Peyer's patch (tissue), 4 donors: ENCODE results near the gene NCOA3. TPM values are rescaled to one million over a fixed set of nuclear protein-coding genes. Genes with fewer than 3 reads are reported as not detected.

ENCODE experiments used
- DNase-seq, 3 donors: peaks; one replicate each; pipeline ENCODE4 v3.0.0-alpha.2; 2017 to 2019
- H3K27ac ChIP-seq, 4 donors: fragments of 200-600 bp; sonication (generic); one replicate each; pipeline ENCODE4 v1.5.1; 2016 to 2019
- H3K27me3 ChIP-seq, 2 donors: fragments of 200-600 bp; sonication (generic); one replicate each; pipeline ENCODE4 v1.5.1; 2019
- H3K36me3 ChIP-seq, 3 donors: fragments of 200-600 bp; sonication (generic); one replicate each; pipeline ENCODE4 v1.5.1; 2016 to 2019
- H3K4me1 ChIP-seq, 4 donors: fragments of 200-600 bp; sonication (generic); one replicate each; pipeline ENCODE4 v1.5.1; 2016 to 2019
- H3K4me3 ChIP-seq, 4 donors: fragments of 200-600 bp; sonication (generic); 1 replicate in 3 of 4; 2 replicates in 1 of 4; pipeline ENCODE4 v1.5.1; 2016 to 2019; ENCODE audit warnings: mild to moderate bottlenecking in 1 of 4
- H3K9me3 ChIP-seq, 4 donors: fragments of 200-600 bp; sonication (generic); one replicate each; pipeline ENCODE4 v1.5.1; 2016 to 2019; ENCODE audit warnings: mild to moderate bottlenecking in 1 of 4
- CTCF ChIP-seq, 6 experiments: fragments of 450-650 bp in 4 of 6; fragments of 200-600 bp in 2 of 6; sonication (generic) in 1 of 6; IDR thresholded peaks; one replicate each; pipeline ENCODE4 v1.5.1; 2017 to 2019; ENCODE audit warnings: antibody characterized with exemption in 6 of 6, mild to moderate bottlenecking in 3 of 6, moderate library complexity in 1 of 6
- POLR2A ChIP-seq, 2 donors: fragments of 450-650 bp; IDR thresholded peaks; one replicate each; pipeline ENCODE4 v1.5.1; 2017; ENCODE audit warnings: antibody characterized with exemption in 2 of 2, mild to moderate bottlenecking in 2 of 2, moderate library complexity in 2 of 2
- total RNA-seq, 4 donors: library from RNA; depleted of rRNA; stranded (reverse); fragments of >200 nt; gene quantifications; one replicate each; pipeline ENCODE4 v1.1.0, GENCODE V29; 2016

Gene NCOA3
- total RNA-seq, 4 donors from 2014 or later, result 17.9 to 99.9 (median 26.6) TPM

GRCh38 chr20:47532002-47532401, 30.3 kb downstream of the NCOA3 start:
- Histone ChIP-seq H3K4me1 (no peaks in the 10 kb centered on the region), H3K9me3 (no peaks in the 10 kb centered on the region), H3K27me3 (no peaks in the 10 kb centered on the region), H3K36me3 (no peaks in the 10 kb centered on the region), H3K27ac (no peak overlapping the region), H3K4me3 (no peak overlapping the region)
- no peak for DNase-seq
- TF ChIP-seq POLR2A (IDR thresholded peaks at IDR 0.05), result no peak
- no peak for TF ChIP-seq CTCF (IDR thresholded peaks at IDR 0.05)

GRCh38 chr20:47533518-47534062, 31.9 kb downstream of the NCOA3 start:
- H3K4me3 ChIP-seq, result no peak overlapping the region
- H3K9me3 ChIP-seq, result no peaks in the 10 kb centered on the region
- H3K27me3 ChIP-seq, result no peaks in the 10 kb centered on the region
- no peak for DNase-seq
- H3K27ac ChIP-seq, result no peak overlapping the region
- H3K4me1 ChIP-seq, result no peaks in the 10 kb centered on the region
- H3K36me3 ChIP-seq, result no peaks in the 10 kb centered on the region
- no peak for TF ChIP-seq CTCF (IDR thresholded peaks at IDR 0.05)
- no peak for TF ChIP-seq POLR2A (IDR thresholded peaks at IDR 0.05)

- no peaks in the 10 kb centered on the region for H3K27me3 ChIP-seq
- H3K36me3 ChIP-seq, result no peaks in the 10 kb centered on the region
- no peak overlapping the region for H3K4me3 ChIP-seq
- DNase-seq, result no peak
- no peaks in the 10 kb centered on the region for H3K4me1 ChIP-seq
- H3K9me3 ChIP-seq, result no peaks in the 10 kb centered on the region
- TF ChIP-seq CTCF (IDR thresholded peaks at IDR 0.05) (no peak), POLR2A (IDR thresholded peaks at IDR 0.05) (no peak)
- no peak overlapping the region for H3K27ac ChIP-seq
These were observed 32.7 kb downstream of the NCOA3 start for GRCh38 chr20:47534405-47534804.

GRCh38 chr20:47535088-47535487, 33.4 kb downstream of the NCOA3 start:
- H3K36me3 ChIP-seq, result no peaks in the 10 kb centered on the region
- no peaks in the 10 kb centered on the region for H3K27me3 ChIP-seq
- TF ChIP-seq CTCF (IDR thresholded peaks at IDR 0.05) (no peak), POLR2A (IDR thresholded peaks at IDR 0.05) (no peak)
- H3K9me3 ChIP-seq, result no peaks in the 10 kb centered on the region
- no peak for DNase-seq
- H3K4me3 ChIP-seq, result no peak overlapping the region
- H3K27ac ChIP-seq, result no peak overlapping the region
- no peaks in the 10 kb centered on the region for H3K4me1 ChIP-seq

GRCh38 chr20:47535994-47536393, 34.3 kb downstream of the NCOA3 start:
- Histone ChIP-seq H3K36me3 (no peaks in the 10 kb centered on the region), H3K4me1 (no peaks in the 10 kb centered on the region), H3K9me3 (no peaks in the 10 kb centered on the region), H3K4me3 (no peak overlapping the region), H3K27me3 (no peaks in the 10 kb centered on the region), H3K27ac (no peak overlapping the region)
- DNase-seq, result no peak
- TF ChIP-seq POLR2A (IDR thresholded peaks at IDR 0.05), result no peak
- TF ChIP-seq CTCF (IDR thresholded peaks at IDR 0.05), result no peak
